ENCODE results near the gene PSMG2.

DNA sequence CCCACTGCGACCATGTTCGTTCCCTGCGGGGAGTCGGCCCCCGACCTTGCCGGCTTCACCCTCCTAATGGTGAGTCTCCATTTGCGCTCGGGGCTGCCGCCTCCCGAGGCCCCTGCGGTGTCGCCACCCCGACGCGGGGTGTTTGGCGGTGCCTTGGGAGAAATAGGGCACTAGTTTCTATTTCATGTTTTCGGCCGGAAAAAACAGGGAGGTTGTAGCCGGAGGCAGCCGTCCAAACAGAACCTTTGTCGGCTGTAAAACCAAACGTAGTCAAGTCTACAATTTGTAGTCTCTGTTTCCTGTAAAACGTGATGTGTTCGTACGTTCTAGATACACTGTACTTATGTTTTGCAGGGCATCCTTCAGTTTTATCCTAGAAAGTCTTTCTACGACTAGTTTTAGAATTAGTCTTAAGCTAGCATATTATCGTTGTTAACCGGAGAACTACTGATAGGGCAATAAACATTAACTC lies 290 bp downstream of the PSMG2 start:
- TF ChIP-seq CTCF (IDR thresholded peaks at IDR 0.05) (no peak), POLR2A (IDR thresholded peaks at IDR 0.05) (no peak)

All from uterus (tissue), 2 donors.